HG03097 (cell line): ENCODE data around the gene VIPR2.
"Not testable (repeated sequence)": the region's sequence is repeated elsewhere in the genome, so short reads cannot be mapped to it uniquely, and the experiment has no call there.

Experiments
- ATAC-seq: cut with Tn5 transposase; IDR thresholded peaks from one replicate; pipeline ENCODE4 v1.9.1; 2021; ENCODE audit not compliant: unreplicated experiment, low FRiP score

The VIPR2 gene

GRCh38 chr7:159015081-159015453 lies 129.6 kb downstream of the VIPR2 start:
- no peak for ATAC-seq

DNA sequence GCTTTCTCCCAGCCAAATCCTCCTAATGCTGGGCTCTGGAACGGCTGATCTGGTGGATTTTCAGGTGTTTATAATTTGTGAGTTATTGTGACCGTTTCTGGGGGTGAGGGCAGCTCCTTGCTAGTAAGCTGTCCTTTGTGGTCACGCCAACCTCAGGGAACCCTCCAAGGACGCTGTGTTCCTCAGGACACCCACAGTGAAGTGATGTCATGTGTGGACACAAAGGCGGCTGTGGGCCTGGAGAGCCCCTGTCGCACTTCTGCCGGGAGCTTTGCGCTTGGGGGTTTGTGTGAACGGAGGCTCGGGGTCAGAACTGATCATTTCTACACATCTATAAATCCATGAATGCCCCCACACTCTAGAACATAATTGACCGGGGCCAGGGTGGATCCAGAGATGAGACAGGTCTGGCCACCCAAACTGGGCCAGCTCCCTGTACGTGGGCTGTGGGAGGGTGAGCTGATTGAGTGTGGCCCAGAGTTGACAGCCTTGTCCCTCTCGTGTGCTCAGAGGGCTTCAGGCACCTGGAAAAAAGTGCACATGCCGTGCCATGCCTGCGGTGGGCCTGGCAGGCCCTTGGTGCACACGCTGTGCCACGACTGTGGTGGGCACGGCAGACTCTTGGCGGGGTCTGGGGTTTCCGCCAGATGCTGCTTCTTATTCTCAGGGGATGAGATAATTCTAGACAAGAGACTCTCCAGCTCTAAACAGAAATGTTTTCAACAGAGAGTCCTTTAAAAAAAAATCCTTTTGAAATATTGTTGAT lies 130.2 kb downstream of the VIPR2 start:
- ATAC-seq: no peak

DNA sequence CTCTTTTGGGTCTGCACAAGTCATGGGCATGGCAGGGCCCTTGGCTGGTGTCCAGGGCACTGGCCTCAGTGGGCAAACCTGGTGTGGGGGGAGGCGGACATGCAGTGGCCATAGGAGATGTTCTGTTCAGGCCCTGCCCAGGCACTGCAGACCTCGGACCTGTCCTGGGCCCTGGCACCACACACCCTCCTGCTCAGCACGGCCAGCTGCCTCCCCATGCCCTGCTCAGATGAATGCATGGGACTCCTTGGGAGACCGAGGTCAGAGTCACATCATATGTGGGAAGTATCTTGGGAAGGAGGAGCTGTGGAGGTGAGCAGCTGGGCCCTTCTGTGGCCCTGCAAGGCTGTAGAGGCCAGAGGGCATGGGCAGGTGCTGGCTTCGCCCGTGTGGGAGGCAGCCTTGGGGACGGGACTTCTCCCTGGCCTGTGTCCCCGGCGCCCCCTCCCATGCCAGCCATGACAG lies 130.8 kb downstream of the VIPR2 start:
- no peak for ATAC-seq

DNA sequence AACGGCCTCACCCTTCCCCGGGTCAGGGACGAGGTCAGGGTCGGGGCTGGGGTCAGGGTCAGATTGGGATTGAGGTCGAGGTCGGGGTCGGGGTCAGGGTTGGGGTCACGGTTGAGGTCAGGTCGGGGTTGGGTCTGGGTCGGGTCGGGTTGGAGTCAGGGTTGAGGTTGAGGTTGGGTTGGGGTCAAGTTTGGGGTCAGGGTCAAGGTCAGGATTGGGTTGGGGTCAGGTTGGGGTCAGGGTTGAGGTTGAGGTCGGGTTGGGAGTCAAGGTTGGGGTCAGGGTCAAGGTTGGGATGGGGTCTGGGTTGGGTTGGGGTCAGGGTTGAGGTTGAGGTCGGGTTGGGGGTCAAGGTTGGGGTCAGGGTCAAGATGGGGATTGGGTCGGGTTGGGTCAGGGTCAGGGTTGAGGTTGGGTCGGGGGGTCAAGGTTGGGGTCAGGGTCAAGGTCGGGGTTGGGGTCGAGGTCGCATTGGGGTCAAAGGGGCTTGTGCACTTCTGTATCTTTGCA lies 131.4 kb downstream of the VIPR2 start:
- ATAC-seq: no peak

GRCh38 chr7:159012353-159013069 lies 132.2 kb downstream of the VIPR2 start:
- no peak for ATAC-seq

- no peak for ATAC-seq
Observed at GRCh38 chr7:159011722-159012022, 133.0 kb downstream of the VIPR2 start.

DNA sequence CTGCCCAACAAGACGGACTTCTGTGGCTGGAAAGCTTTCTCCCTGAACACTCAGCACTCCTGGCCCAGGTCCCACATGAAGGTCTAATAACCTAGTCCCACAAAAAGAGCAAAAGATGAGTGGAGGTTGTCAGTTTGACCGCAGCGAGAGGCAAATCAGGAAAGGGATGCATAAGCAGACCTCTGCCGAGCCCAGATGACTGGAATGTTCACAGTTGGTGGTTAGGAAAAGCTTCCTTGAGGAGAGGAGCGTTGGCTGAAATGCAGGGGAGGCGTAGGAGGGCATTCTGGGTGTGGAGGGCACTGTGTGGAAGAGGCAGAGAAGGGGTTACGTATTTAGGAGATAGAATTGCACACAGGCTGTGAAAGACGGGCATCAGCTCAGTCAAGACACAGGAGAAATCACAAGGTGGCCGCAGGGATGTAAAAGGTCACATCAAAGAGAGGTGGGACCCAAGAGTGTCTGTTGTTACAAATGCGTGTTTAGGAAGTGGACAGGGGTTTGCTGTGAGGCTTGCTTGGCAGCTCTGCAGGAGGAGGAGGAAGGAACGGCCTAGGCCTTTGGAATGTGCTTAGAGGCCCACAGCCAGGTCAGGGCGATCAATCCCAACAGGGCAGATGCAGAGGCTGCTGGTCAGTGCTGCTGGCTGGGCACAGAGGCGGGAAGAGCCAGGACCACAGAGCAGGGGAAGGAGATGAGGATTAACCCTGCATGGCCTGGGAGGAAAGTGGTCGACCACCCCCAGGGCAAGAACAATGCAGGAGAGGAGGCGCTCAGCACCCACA lies 133.5 kb downstream of the VIPR2 start:
- no peak for ATAC-seq

- ATAC-seq: no peak
Observed at GRCh38 chr7:159010411-159010810, 134.3 kb downstream of the VIPR2 start.

DNA sequence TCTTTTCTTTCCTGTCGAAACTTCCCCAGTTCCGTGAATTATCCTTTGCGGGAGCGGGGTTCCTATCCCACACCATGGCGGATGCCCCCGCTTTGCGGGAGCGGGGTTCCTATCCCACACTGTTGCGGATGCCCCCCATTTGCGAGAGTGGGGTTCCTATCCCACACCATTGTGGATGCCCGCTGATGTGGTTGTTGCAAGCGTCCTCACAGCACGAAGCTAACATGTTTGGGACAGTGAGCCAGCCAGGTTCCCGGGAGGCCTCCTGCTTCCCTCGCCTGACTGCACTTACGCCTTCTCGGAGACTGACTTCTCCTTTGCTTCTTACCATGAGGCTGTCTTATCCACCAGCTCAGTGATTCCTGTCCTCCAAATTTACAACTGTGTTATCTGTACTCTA lies 134.7 kb downstream of the VIPR2 start:
- ATAC-seq: no peak

DNA sequence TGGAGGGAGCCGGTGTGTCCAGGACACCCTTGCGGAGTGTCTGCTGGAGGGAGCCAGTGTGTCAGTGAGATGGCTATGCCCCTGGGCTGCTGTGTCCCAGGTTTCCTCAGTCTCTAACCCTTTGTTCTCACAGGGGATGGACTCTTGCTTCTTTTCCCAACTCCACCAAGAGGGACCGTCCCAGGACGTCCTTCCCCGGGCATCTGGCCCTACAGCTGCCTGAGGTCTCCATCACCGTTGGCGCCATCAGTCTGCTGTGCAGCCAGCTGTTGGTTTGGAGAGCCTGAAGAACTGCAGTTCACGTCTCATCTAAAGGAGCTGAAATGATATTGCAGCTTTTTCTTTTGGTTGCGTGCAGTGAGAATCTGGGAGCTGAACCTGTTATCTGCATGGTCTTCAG lies 136.2 kb downstream of the VIPR2 start:
- no peak for ATAC-seq

GRCh38 chr7:159007996-159008389 lies 136.7 kb downstream of the VIPR2 start:
- ATAC-seq: no peak

GRCh38 chr7:159007364-159007995 lies 137.2 kb downstream of the VIPR2 start:
- no peak for ATAC-seq

DNA sequence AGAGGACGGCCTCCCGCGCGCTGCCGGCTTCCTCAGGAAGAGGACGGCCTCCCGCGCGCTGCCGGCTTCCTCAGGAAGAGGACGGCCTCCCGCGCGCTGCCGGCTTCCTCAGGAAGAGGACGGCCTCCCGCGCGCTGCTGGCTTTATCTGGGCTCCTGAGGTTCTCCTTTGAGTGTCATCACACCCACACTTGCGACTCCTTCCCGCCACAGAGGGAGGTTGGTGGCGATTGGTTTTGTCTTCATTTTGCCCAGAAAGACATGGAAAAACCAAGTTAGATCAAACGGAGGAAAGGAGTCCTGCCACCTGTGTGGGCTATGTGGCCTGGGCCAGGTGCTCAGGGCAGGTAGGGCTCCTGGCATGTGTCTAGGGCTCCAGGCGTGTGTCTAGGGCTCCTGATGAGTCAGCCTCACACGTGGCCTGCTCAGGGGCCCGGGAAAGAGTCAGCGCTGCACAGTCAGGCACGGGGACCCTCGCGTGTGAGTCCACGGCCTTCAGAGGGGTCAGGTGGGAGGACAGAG lies 138.0 kb downstream of the VIPR2 start:
- ATAC-seq: no peak

DNA sequence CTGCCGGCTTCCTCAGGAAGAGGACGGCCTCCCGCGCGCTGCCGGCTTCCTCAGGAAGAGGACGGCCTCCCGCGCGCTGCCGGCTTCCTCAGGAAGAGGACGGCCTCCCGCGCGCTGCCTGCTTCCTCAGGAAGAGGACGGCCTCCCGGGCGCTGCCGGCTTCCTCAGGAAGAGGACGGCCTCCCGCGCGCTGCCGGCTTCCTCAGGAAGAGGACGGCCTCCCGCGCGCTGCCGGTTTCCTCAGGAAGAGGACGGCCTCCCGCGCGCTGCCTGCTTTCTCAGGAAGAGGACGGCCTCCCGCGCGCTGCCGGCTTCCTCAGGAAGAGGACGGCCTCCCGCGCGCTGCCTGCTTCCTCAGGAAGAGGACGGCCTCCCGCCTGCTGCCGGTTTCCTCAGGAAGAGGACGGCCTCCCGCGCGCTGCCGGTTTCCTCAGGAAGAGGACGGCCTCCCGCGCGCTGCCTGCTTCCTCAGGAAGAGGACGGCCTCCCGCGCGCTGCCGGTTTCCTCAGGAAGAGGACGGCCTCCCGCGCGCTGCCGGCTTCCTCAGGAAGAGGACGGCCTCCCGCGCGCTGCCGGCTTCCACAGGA lies 138.6 kb downstream of the VIPR2 start:
- ATAC-seq: not testable (repeated sequence)

DNA sequence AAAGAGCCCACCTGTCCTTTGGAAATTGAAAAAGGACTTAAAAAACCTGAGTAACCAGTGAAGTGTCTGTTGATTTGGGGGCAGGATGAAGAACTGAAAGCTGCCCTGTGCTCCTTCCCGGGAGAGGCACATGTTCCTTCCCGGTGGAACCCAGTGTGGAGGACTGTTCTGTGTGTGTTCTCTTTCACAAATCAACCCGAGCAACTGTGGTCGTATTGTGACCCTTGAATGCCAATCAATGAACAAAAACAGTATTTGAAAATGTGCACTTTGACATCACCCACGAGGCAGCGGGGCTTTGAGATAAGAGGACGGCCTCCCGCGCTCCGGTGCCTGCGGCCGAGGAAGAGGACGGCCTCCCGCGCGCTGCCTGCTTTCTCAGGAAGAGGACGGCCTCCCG lies 139.0 kb downstream of the VIPR2 start:
- no peak for ATAC-seq

DNA sequence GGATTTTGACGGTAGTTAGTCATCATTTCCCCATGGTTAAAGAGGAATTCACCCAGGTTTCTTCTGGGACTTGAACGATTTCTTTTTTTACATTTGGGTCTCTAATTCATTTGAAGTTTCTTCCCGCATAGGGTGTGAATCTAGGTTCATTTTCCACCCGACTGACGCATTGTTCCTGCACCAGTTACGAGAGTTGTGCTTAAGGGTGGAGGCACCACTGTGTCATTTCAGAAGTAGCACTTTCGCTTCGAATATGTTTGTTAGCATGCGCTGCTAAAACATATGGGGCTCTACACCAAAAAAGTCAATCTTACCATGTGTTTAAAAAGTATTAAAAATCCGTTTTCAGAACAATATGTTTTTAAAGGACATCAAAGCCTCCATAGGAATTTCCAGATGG lies 140.3 kb downstream of the VIPR2 start:
- ATAC-seq: no peak

DNA sequence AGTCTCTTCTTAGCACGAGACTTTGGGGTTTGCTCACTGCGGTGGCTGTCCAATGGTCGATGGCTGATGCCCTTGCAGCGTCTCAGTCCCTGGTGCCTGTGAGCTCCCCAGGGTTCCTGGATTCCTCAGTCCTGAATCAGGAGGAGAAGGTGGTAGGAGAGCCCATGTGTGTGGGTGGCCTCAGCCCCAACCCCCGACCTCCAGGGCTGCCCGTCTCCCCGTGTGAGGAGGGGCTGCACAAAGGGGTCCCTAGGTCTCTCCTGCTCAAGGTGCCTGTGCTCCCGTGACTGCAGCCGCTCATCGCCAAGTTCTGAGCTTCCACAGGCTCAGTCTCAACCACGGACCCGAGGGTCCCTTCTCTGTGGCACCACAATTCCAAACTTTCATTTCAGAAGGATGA lies 142.9 kb downstream of the VIPR2 start:
- no peak for ATAC-seq

- no peak for ATAC-seq
Observed at GRCh38 chr7:159000859-159001435, 143.7 kb downstream of the VIPR2 start.

DNA sequence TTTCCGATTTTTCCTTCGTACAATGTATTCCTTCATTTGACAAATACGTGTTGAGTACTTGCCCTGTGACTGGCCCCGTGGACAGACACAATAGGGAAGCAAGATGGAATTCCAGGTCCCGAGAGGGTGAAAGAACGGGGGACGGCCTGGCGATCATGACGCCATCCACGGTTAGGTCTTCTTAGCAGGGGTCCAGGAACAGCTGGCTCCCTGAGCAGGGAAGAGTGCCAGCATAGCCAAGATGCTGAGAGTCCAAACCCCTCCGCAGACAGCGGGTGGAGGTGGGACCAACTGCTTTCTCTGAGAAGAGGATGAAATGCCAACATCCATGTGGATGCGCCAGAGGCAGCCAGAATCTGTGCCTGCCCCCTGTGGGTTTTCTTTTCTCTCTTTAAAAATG lies 144.6 kb downstream of the VIPR2 start:
- ATAC-seq: no peak

GRCh38 chr7:158999496-158999895 lies 145.2 kb downstream of the VIPR2 start:
- ATAC-seq: no peak
